Spinal cord (tissue), 10 donors: ENCODE measurements around the gene SPTB. TPM values are rescaled to one million over a fixed set of nuclear protein-coding genes. Genes with fewer than 3 reads are reported as not detected.

Source experiments
- DNase-seq, 6 donors: peaks; one replicate each; pipeline versions ENCODE4 v3.0.0 to v3.0.0-alpha.2; 2013 to 2015; ENCODE audit warnings: low spot score in 6 of 6, low read depth in 4 of 6
- H3K27ac ChIP-seq: one replicate; pipeline ENCODE4 v1.5.1; 2013; ENCODE audit warnings: low read depth, low read length, control low read depth
- H3K27me3 ChIP-seq: one replicate; pipeline ENCODE4 v1.6.1; 2013; ENCODE audit warnings: low read length; ENCODE audit not compliant: control insufficient read depth, insufficient read depth
- H3K36me3 ChIP-seq: one replicate; pipeline ENCODE4 v1.6.1; 2013; ENCODE audit warnings: low read length; ENCODE audit not compliant: control insufficient read depth, insufficient read depth
- H3K4me1 ChIP-seq: one replicate; pipeline ENCODE4 v1.6.1; 2013; ENCODE audit warnings: low read length; ENCODE audit not compliant: control insufficient read depth, insufficient read depth
- H3K4me3 ChIP-seq: one replicate; pipeline ENCODE4 v1.5.1; 2013; ENCODE audit warnings: low read depth, low read length, control low read depth
- H3K9me3 ChIP-seq: one replicate; pipeline ENCODE4 v1.6.1; 2013; ENCODE audit warnings: low read length; ENCODE audit not compliant: control insufficient read depth, insufficient read depth
- WGBS: methylation state at CpG from one replicate; pipeline ENCODE4 v1.1.5; 2013; ENCODE audit warnings: missing lambda C conversion rate; ENCODE audit not compliant: insufficient coverage; 5-methylcytosine and 5-hydroxymethylcytosine counted together
- polyA plus RNA-seq, 2 donors: library from polyadenylated mRNA; unstranded; fragments of 120-200 nt; gene quantifications; one replicate each; pipeline ENCODE4 v1.2.1, GENCODE V29; 2013; ENCODE audit not compliant: insufficient read length in 2 of 2
- total RNA-seq, 2 donors: library from RNA; depleted of rRNA in 1 of 2; stranded (reverse); fragments of 120-200 nt in 1 of 2; fragments of >200 nt in 1 of 2; gene quantifications; one replicate each; pipeline versions ENCODE4 v1.2.3 to v1.2.4, GENCODE V29; 2013 to 2014
- donor health status: healthy.

Gene SPTB
- total and polyA plus RNA-seq, 4 donors: 19.0 to 42.3 (median 35.2) TPM

GRCh38 chr14:64761441-64762043, 118.2 kb downstream of the SPTB start:
- Histone ChIP-seq H3K27me3 (no peaks in the 10 kb centered on the region), H3K36me3 (peaks cover 27% of the 10 kb centered on the region), H3K27ac (peak overlapping the region; percentile 92), H3K4me1 (peaks cover 75% of the 10 kb centered on the region), H3K4me3 (no peak overlapping the region), H3K9me3 (no peaks in the 10 kb centered on the region)
- 64% methylated on average over 5 of the region's 5 CpGs for WGBS
- DNase-seq: no peak

- Histone ChIP-seq H3K4me1 (peaks cover 75% of the 10 kb centered on the region), H3K9me3 (no peaks in the 10 kb centered on the region), H3K36me3 (peaks cover 20% of the 10 kb centered on the region), H3K27me3 (no peaks in the 10 kb centered on the region), H3K4me3 (no peak overlapping the region), H3K27ac (no peak overlapping the region)
- 50% methylated on average over 5 of the region's 5 CpGs for WGBS
- peak in 2 of 6 donors; percentile 18 to 38 for DNase-seq
These were observed 118.8 kb downstream of the SPTB start for GRCh38 chr14:64760916-64761315.

GRCh38 chr14:64760146-64760755, 119.5 kb downstream of the SPTB start:
- Histone ChIP-seq H3K27ac (no peak overlapping the region), H3K4me3 (no peak overlapping the region), H3K36me3 (peaks cover 14% of the 10 kb centered on the region), H3K9me3 (no peaks in the 10 kb centered on the region), H3K4me1 (peaks cover 74% of the 10 kb centered on the region), H3K27me3 (no peaks in the 10 kb centered on the region)
- 52% methylated on average over 8 of the region's 8 CpGs for WGBS
- DNase-seq: peak in 2 of 6 donors; percentile 41 to 72

- Histone ChIP-seq H3K4me3 (no peak overlapping the region), H3K4me1 (peaks cover 68% of the 10 kb centered on the region), H3K27ac (peak overlapping the region; percentile 80), H3K9me3 (no peaks in the 10 kb centered on the region), H3K36me3 (peaks cover 11% of the 10 kb centered on the region), H3K27me3 (no peaks in the 10 kb centered on the region)
- 98% methylated on average over 6 of the region's 6 CpGs for WGBS
- no peak for DNase-seq
These were observed 120.2 kb downstream of the SPTB start for GRCh38 chr14:64759555-64759938.

GRCh38 chr14:64758691-64759554, 120.8 kb downstream of the SPTB start:
- H3K27ac ChIP-seq: peak overlapping the region; percentile 80
- peaks cover 61% of the 10 kb centered on the region for H3K4me1 ChIP-seq
- no peaks in the 10 kb centered on the region for H3K9me3 ChIP-seq
- no peak overlapping the region for H3K4me3 ChIP-seq
- peaks cover 9% of the 10 kb centered on the region for H3K36me3 ChIP-seq
- H3K27me3 ChIP-seq: no peaks in the 10 kb centered on the region
- 75% methylated on average over 4 of the region's 7 CpGs for WGBS
- peak in 2 of 6 donors; percentile 30 to 60 for DNase-seq

- H3K4me1 ChIP-seq: peaks cover 55% of the 10 kb centered on the region
- H3K27me3 ChIP-seq: no peaks in the 10 kb centered on the region
- DNase-seq: peak in 1 of 6 donors; percentile 27
- peak overlapping the region; percentile 80 for H3K27ac ChIP-seq
- 29% methylated on average over 1 of the region's 3 CpGs for WGBS
- no peaks in the 10 kb centered on the region for H3K9me3 ChIP-seq
- H3K36me3 ChIP-seq: peaks cover 11% of the 10 kb centered on the region
- H3K4me3 ChIP-seq: no peak overlapping the region
These were observed 121.6 kb downstream of the SPTB start for GRCh38 chr14:64758025-64758521.

- Histone ChIP-seq H3K27me3 (no peaks in the 10 kb centered on the region), H3K4me3 (no peak overlapping the region), H3K27ac (peak overlapping the region; percentile 80), H3K4me1 (peaks cover 51% of the 10 kb centered on the region), H3K9me3 (no peaks in the 10 kb centered on the region), H3K36me3 (peaks cover 10% of the 10 kb centered on the region)
- DNase-seq: no peak
- no CpG with 5 or more reads among the region's 3 CpGs for WGBS
These were observed 122.1 kb downstream of the SPTB start for GRCh38 chr14:64757601-64758000.

GRCh38 chr14:64756712-64757111, 123.0 kb downstream of the SPTB start:
- no peak for DNase-seq
- no peaks in the 10 kb centered on the region for H3K27me3 ChIP-seq
- peaks cover 10% of the 10 kb centered on the region for H3K36me3 ChIP-seq
- 100% methylated on average over 3 of the region's 5 CpGs for WGBS
- no peaks in the 10 kb centered on the region for H3K9me3 ChIP-seq
- peaks cover 42% of the 10 kb centered on the region for H3K4me1 ChIP-seq
- no peak overlapping the region for H3K4me3 ChIP-seq
- H3K27ac ChIP-seq: no peak overlapping the region

GRCh38 chr14:64755781-64756221, 123.9 kb downstream of the SPTB start:
- Histone ChIP-seq H3K27ac (no peak overlapping the region), H3K4me3 (no peak overlapping the region), H3K4me1 (peaks cover 33% of the 10 kb centered on the region), H3K9me3 (no peaks in the 10 kb centered on the region), H3K36me3 (peaks cover 10% of the 10 kb centered on the region), H3K27me3 (no peaks in the 10 kb centered on the region)
- 93% methylated on average over 6 of the region's 9 CpGs for WGBS
- DNase-seq: peak in 1 of 6 donors; percentile 38
